Measurements from ENCODE around the gene TTLL3.
A peak's percentile ranks its signal among the peaks of the same experiment; 100 is the strongest.
"Not testable (repeated sequence)": the region's sequence is repeated elsewhere in the genome, so short reads cannot be mapped to it uniquely, and the experiment has no call there.

Gene TTLL3

GRCh38 chr3:9809615-9810432 lies at the start of gene TTLL3:
Gene TTLL3, plus strand, starts transcription at chr3:9810262. Its CDS starts 400 bp downstream, at chr3:9810662.
- DNase-seq: peak; percentile 41

GRCh38 chr3:9760779-9761505 lies 49.1 kb upstream of the TTLL3 start:
- DNase-seq: no peak

GRCh38 chr3:9761919-9762318 lies 48.1 kb upstream of the TTLL3 start:
- no peak for DNase-seq

GRCh38 chr3:9762871-9763270 lies 47.2 kb upstream of the TTLL3 start:
- no peak for DNase-seq

- DNase-seq: no peak
Measured at GRCh38 chr3:9765865-9766264, 44.2 kb upstream of the TTLL3 start.

GRCh38 chr3:9767418-9767817 lies 42.6 kb upstream of the TTLL3 start:
- DNase-seq: no peak

- no peak for DNase-seq
Measured at GRCh38 chr3:9768141-9768775, 41.8 kb upstream of the TTLL3 start.

GRCh38 chr3:9769012-9769411 lies 41.0 kb upstream of the TTLL3 start:
- no peak for DNase-seq

- DNase-seq: no peak
Measured at GRCh38 chr3:9769426-9770275, 40.4 kb upstream of the TTLL3 start, which contains the start of gene CAMK1. Gene CAMK1, minus strand, starts transcription at chr3:9769947. Its CDS starts 2,198 bp downstream, at chr3:9767749.

- no peak for DNase-seq
Measured at GRCh38 chr3:9770276-9770812, 39.7 kb upstream of the TTLL3 start.

- DNase-seq: not testable (repeated sequence)
Measured at GRCh38 chr3:9771007-9771406, 39.1 kb upstream of the TTLL3 start.

GRCh38 chr3:9776896-9777693 lies 33.0 kb upstream of the TTLL3 start:
- DNase-seq: no peak

GRCh38 chr3:9777694-9778021 lies 32.4 kb upstream of the TTLL3 start:
- no peak for DNase-seq

GRCh38 chr3:9778143-9779074 lies 31.7 kb upstream of the TTLL3 start:
- DNase-seq: no peak

GRCh38 chr3:9779075-9779593 lies 30.9 kb upstream of the TTLL3 start:
- peak; percentile 19 for DNase-seq

- peak; percentile 98 for DNase-seq
Measured at GRCh38 chr3:9779721-9780457, 30.2 kb upstream of the TTLL3 start.

GRCh38 chr3:9780458-9780812 lies 29.6 kb upstream of the TTLL3 start:
- peak; percentile 71 for DNase-seq

- peak; percentile 16 for DNase-seq
Measured at GRCh38 chr3:9780910-9781309, 29.2 kb upstream of the TTLL3 start.

- DNase-seq: peak; percentile 68
Measured at GRCh38 chr3:9781551-9781950, 28.5 kb upstream of the TTLL3 start.

All from GF-D8 (cell line).